Fibroblast of lung (primary cell): ENCODE measurements around the gene FARP1.

Experiments
- EZH2 ChIP-seq: IDR thresholded peaks from 2 replicates; pipeline ENCODE4 v1.5.1; 2012; ENCODE audit warnings: low read length, control low read depth, mild to moderate bottlenecking; ENCODE audit errors: missing control alignments
- TF ChIP-seq, protein P1 (sequence below), 2 donors: IDR thresholded peaks in 1 of 2; conservative IDR thresholded peaks in 1 of 2; 1 replicate in 1 of 2; 2 replicates in 1 of 2; pipeline ENCODE4 v1.5.1; 2011 to 2012; ENCODE audit warnings: low read length in 2 of 2, control low read depth in 1 of 2, inconsistent platforms in 1 of 2, low read depth in 1 of 2, mild to moderate bottlenecking in 1 of 2

DNA sequence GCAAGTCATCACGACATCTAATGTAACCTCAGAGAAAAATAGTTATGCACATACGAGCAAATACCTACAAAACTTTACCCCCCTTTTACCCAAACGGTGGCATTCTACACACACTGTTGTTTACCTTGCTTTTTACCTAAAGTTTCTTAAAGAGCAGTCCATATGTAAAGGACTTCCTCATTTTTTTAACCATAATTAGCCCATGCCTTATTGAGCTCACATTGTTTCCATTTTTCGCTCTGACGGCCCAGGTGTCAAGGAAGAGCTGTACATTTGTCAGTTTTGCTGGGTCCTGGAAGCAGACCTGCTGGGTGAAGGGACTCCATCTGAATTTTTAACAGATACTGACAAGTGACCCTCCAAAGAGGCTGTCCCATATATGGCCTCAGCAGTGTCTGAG is 344.6 kb downstream of the FARP1 start:
- TF ChIP-seq, protein P1, sequence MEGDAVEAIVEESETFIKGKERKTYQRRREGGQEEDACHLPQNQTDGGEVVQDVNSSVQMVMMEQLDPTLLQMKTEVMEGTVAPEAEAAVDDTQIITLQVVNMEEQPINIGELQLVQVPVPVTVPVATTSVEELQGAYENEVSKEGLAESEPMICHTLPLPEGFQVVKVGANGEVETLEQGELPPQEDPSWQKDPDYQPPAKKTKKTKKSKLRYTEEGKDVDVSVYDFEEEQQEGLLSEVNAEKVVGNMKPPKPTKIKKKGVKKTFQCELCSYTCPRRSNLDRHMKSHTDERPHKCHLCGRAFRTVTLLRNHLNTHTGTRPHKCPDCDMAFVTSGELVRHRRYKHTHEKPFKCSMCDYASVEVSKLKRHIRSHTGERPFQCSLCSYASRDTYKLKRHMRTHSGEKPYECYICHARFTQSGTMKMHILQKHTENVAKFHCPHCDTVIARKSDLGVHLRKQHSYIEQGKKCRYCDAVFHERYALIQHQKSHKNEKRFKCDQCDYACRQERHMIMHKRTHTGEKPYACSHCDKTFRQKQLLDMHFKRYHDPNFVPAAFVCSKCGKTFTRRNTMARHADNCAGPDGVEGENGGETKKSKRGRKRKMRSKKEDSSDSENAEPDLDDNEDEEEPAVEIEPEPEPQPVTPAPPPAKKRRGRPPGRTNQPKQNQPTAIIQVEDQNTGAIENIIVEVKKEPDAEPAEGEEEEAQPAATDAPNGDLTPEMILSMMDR (conservative IDR thresholded peaks at IDR 0.05 in 1 of 2, IDR thresholded peaks at IDR 0.05 in 1 of 2; ENCODE audit: low read depth in 1 of 2, low read length in 2 of 2): no peak
- no peak for TF ChIP-seq EZH2
